Stimulated activated effector memory CD8-positive, alpha-beta T cell treated with anti-CD3 and anti-CD28 coated beads, Interleukin-12 subunit alpha, Interleukin-12 subunit beta, amount 100 ng/mL, for 72 hours (primary cell): ENCODE results near the gene JARID2.

Experiments
- ATAC-seq: fragments of 150-1000 bp; cut with Tn5 transposase; 2 replicates; pipeline ENCODE4 v1.10.0; 2021
- DNase-seq, 2 donors: peaks; one replicate each; pipeline ENCODE4 v3.0.0; 2021 to 2022; ENCODE audit warnings: low spot score in 2 of 2
- H3K27ac Mint-ChIP-seq: one replicate; pipeline ENCODE4 v1.8.0; 2022; ENCODE audit warnings: mild to moderate bottlenecking, mixed read lengths
- H3K36me3 Mint-ChIP-seq: one replicate; pipeline ENCODE4 v1.8.0; 2022; ENCODE audit warnings: mild to moderate bottlenecking, mixed read lengths
- H3K4me1 Mint-ChIP-seq: one replicate; pipeline ENCODE4 v1.8.0; 2022; ENCODE audit warnings: mixed read lengths
- H3K4me3 Mint-ChIP-seq: one replicate; pipeline ENCODE4 v1.8.0; 2022; ENCODE audit warnings: mild to moderate bottlenecking, mixed read lengths
- H3K9me3 Mint-ChIP-seq: one replicate; pipeline ENCODE4 v1.8.0; 2022; ENCODE audit warnings: mixed read lengths

Gene JARID2

DNA sequence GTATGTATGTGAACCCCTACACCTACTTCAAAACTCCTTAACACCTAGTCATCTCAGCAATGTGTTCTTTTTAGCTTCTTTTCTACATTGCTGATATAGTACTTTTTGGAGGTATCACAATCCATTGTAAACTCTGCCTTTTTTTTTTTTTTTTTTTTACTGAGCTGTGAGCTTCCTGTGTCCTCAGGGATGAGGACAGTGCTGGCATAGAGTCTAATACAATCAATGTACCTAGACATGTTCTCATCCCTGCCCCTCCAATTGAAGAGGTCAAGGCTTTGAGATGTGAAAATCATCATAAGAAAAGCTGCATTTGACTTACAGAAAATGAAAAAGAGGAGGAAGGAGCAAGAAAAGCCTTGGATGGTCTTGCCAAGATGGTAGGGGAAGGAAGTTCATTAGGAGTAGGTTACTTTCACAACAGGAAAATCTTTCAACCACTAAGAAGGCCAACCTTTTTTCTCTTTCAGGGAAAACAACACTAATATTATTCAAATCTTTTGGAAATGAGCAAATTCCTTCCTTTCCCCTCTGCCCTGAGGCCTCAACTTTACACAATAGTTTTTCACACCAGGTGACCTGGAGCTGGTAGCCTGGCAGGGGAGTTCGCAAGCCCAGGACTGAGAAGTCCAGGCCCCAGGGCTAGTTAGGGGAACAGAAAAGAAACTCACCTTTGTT, 2.8 kb upstream of the JARID2 start:
- DNase-seq (no peak), ATAC-seq (no peak)
- Mint-ChIP-seq H3K36me3 (peaks cover 26% of the 10 kb centered on the region), H3K9me3 (no peaks in the 10 kb centered on the region), H3K27ac (no peak overlapping the region), H3K4me3 (no peak overlapping the region), H3K4me1 (peaks cover 5% of the 10 kb centered on the region)

DNA sequence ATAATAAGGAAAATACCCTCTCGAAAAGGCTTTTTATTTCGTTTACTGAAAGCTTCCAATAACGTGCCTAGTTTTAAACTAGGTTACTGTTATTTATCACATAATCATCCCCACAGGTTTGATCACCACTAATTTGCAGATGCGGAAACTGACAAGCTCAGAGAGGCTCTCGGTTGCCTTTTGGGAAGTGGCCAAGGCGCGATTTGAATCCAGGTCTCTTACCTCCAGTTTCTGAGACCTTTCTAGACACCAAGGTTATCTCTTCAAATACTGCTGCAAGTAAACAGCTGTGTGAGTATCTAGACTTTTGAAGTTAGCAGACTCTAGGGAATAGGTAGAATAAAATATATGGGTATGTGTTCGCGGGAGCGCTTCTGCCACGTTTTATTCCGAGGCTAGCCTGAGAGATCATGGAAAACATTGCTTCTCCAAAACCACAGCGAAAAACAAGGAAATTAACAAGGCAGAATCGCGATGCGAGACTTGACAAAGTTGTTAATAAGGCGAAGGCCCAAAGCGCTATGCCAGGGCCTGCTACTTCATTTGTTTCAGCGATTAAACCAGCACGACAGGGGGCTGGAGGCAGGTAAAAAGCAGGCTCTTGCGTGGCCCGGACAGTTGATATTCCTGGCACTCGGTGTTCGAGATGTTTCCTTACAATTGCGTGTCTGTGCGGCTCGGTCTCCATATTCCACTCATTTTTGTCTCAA, 1.8 kb upstream of the JARID2 start:
- no peak overlapping the region for H3K27ac Mint-ChIP-seq
- no peaks in the 10 kb centered on the region for H3K9me3 Mint-ChIP-seq
- ATAC-seq (no peak), DNase-seq (no peak)
- peaks cover 34% of the 10 kb centered on the region for H3K36me3 Mint-ChIP-seq
- H3K4me1 Mint-ChIP-seq: peaks cover 9% of the 10 kb centered on the region
- peak overlapping the region; percentile 99 for H3K4me3 Mint-ChIP-seq

DNA sequence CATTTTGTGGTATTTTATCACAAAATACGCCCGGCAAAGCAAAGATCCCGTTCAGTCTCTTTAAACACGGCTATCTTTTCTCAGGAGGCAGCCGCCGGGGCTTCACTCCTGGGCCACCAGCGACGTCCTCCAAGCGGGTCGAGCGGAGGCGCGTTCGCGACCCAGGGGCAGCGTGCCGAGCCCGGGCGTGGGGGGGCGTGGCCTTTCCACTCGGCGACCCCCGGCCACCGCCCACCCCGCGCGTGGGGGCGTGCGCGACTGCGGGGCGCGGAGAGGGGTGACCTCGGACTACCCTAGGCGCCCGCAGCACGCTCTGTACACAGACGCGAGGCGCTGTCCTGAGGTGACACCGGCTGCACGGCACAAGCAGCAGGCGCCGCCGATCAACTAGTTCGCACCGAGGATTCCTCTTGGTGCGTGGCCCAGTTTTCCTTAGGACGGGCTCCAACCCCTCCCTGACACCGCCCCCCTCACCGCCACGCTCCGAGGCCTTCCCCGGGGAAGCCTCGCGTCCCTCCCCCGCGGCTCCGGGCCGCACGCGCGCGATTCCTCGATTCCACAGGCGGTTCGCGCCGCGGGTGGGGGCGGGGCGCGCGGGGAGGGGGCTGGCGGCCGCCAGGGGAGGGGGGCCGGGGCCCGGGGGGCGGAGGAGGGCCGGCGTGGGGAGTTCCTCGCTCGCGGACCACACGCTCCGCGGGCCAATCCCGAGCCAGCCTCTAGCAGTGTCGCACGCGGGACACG, 1.1 kb upstream of the JARID2 start:
- DNase-seq (peak; percentile 45 to 81), ATAC-seq (peak; percentile 42)
- H3K4me3 Mint-ChIP-seq: peak overlapping the region; percentile 99
- H3K4me1 Mint-ChIP-seq: peaks cover 16% of the 10 kb centered on the region
- H3K36me3 Mint-ChIP-seq: peaks cover 39% of the 10 kb centered on the region
- H3K9me3 Mint-ChIP-seq: no peaks in the 10 kb centered on the region
- H3K27ac Mint-ChIP-seq: peak overlapping the region; percentile 98

DNA sequence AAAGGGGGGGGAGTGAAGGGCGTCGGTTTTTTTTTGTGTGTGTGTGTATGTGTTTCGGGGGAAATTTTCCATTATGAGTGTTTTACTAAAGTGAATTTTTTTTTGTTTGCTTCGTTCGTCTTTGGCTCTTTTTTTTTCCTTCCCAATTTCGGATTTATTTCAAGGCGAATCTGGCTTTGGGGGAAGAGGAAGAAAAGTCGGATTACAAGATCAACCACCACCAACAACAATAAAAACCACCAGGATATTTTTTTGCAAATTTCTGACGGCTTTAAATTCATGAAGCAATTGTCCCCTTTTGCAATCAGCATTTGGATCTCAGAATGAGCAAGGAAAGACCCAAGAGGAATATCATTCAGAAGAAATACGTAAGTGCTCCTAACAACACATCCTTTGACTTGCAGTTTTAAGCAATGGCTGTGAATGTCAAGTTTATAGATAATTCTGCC, 372 bp downstream of the JARID2 start:
- no peak for ATAC-seq
- H3K4me1 Mint-ChIP-seq: peaks cover 30% of the 10 kb centered on the region

DNA sequence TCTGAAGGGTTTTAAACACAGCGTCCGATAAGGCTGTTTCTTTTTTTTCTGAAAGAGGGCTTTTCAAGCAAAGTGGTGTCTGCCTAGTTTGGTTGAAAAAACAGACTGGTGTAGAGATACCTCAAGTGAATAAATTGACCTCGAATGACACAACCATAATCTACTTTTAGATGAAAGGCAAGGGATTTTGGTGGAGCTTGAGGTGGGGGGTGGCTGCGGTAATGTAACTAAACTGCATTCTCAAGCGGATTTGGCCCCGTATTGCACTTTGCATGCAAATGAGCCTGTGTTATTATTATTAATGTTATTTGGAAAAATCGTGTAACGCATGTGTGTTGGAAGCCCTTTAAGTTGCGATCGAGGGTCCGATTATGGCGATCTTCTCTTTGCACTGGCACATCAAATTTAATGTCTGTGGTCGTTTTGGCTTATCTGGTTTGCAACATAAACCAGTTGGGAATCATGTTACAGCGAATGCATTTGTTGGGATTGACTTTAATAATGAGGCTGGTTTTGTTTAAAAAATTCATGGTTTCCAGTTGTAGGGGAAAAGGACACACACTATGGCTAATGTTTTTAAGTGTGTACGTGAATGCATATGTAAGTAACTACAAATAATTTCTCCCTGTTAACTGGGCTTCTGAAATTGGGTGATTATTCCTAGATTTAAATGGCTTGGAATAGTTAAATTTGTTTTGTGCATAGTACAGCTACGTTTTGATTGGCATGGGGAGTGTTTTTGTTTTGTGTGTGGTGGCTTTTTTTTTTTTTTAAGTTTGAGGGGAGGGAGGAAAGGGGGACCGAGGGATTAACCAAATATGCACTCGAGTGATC, 1.0 kb downstream of the JARID2 start:
- H3K36me3 Mint-ChIP-seq: peaks cover 51% of the 10 kb centered on the region
- no peak for DNase-seq
- peak overlapping the region; percentile 99 for H3K4me3 Mint-ChIP-seq

More for the DNA sequence above, 372 bp downstream of the JARID2 start:
- no peaks in the 10 kb centered on the region for H3K9me3 Mint-ChIP-seq
- H3K27ac Mint-ChIP-seq: peak overlapping the region; percentile 98
- H3K4me3 Mint-ChIP-seq: peak overlapping the region; percentile 99
- H3K36me3 Mint-ChIP-seq: peaks cover 48% of the 10 kb centered on the region
- no peak for DNase-seq

GRCh38 chr6:15247500-15248450, 1.9 kb downstream of the JARID2 start:
- Mint-ChIP-seq H3K9me3 (no peaks in the 10 kb centered on the region), H3K4me1 (peaks cover 46% of the 10 kb centered on the region), H3K36me3 (peaks cover 53% of the 10 kb centered on the region), H3K27ac (peak overlapping the region; percentile 98), H3K4me3 (peak overlapping the region; percentile 99)
- peak; percentile 38 for ATAC-seq
- DNase-seq: peak; percentile 28 to 80

More for the DNA sequence above, 1.0 kb downstream of the JARID2 start:
- Mint-ChIP-seq H3K27ac (peak overlapping the region; percentile 98), H3K9me3 (no peaks in the 10 kb centered on the region), H3K4me1 (peaks cover 37% of the 10 kb centered on the region)
- no peak for ATAC-seq

- Mint-ChIP-seq H3K4me3 (peak overlapping the region; percentile 99), H3K36me3 (peaks cover 63% of the 10 kb centered on the region), H3K4me1 (peaks cover 55% of the 10 kb centered on the region), H3K9me3 (no peaks in the 10 kb centered on the region), H3K27ac (peak overlapping the region; percentile 98)
- peak; percentile 88 to 96 for DNase-seq
- peak; percentile 67 for ATAC-seq
Measured at GRCh38 chr6:15248451-15249370, 2.8 kb downstream of the JARID2 start.

DNA sequence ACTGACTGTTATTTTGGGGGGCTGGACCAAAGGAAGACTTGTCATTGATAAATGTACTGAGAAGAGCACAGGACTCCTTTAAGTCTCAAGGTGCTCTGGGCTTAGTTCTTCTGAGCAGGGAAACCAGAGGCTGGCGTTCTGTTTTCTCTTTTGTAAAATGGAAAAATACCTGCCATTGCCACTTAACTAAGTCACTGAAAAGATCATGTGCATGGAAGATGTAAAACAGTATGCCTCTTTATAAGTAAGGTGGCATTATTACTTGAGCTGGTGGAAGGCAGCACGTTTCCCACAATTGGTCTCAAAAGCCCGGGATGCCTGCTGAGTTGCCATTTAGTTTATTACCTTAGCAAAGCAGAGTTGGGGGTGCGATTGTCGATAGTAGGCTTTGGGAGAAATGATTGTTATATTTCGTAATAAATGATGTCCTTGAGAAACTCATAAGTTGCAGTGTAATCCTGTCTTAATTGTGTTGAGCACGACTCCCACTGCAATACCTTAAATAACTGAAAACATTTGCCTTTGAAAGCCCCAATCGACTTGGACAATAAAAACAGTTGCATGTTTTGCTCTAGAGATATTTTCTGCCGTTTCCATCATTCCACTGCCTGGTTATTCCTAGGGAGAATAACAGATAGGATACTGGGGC, 3.6 kb downstream of the JARID2 start:
- Mint-ChIP-seq H3K36me3 (peaks cover 70% of the 10 kb centered on the region), H3K9me3 (no peaks in the 10 kb centered on the region), H3K27ac (peak overlapping the region; percentile 98), H3K4me1 (peaks cover 63% of the 10 kb centered on the region), H3K4me3 (peak overlapping the region; percentile 99)
- ATAC-seq: no peak
- DNase-seq: no peak

GRCh38 chr6:15250187-15251168, 4.6 kb downstream of the JARID2 start:
- peaks cover 80% of the 10 kb centered on the region for H3K36me3 Mint-ChIP-seq
- no peaks in the 10 kb centered on the region for H3K9me3 Mint-ChIP-seq
- H3K4me1 Mint-ChIP-seq: peaks cover 73% of the 10 kb centered on the region
- DNase-seq (no peak), ATAC-seq (no peak)
- H3K27ac Mint-ChIP-seq: peak overlapping the region; percentile 34
- H3K4me3 Mint-ChIP-seq: peak overlapping the region; percentile 99

- Mint-ChIP-seq H3K36me3 (peaks cover 75% of the 10 kb centered on the region), H3K4me3 (peak overlapping the region; percentile 99), H3K27ac (peak overlapping the region; percentile 82), H3K4me1 (peaks cover 85% of the 10 kb centered on the region), H3K9me3 (no peaks in the 10 kb centered on the region)
- DNase-seq (no peak), ATAC-seq (no peak)
Measured at GRCh38 chr6:15252195-15252594, 6.3 kb downstream of the JARID2 start.

DNA sequence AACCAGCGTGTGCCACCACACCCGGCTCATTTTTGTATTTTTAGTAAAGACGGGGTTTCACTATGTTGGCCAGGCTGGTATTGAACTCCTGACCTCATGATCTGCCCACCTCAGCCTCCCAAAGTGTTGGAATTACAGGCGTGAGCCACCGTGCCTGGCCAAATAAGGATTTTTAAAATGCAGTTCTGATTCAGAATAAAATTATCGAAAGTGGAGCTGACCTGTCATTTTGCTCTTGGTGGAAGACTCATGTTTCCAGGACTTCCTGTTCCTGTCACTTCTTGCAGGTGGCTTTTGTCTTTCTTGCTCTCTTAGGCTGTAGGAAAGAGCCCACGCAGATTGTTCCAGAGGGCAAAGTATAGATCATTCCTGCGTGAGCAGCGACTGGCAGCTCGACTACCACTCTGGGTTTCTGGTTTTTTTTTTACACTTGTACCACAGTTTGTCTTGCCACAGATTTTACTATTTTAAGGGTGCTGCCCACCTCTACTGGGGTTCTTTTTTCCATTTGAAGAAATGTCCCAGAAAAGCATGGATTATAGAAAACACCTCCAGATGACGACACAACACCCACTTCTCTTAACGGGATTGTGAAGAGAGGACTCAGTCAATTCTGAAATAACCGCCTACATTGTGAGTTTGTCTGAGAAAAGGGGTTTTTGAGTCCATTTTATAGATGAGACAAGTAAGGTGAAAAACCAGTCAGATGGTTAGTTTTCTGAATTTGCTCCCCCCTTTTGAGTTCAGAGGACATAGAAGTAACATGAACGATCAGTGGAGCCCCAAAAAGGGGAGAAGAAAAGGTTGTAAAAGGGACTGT, 7.5 kb downstream of the JARID2 start:
- DNase-seq (peak in 1 of 2 donors; percentile 66), ATAC-seq (peak; percentile 16)
- Mint-ChIP-seq H3K36me3 (peaks cover 73% of the 10 kb centered on the region), H3K4me3 (peak overlapping the region; percentile 99), H3K4me1 (peaks cover 97% of the 10 kb centered on the region), H3K27ac (peak overlapping the region; percentile 82), H3K9me3 (no peaks in the 10 kb centered on the region)
